Keratinocyte (primary cell): ENCODE measurements around the gene C5orf22.

Source experiments
- CTCF ChIP-seq, 3 experiments: IDR thresholded peaks in 1 of 3; conservative IDR thresholded peaks in 1 of 3; optimal IDR thresholded peaks in 1 of 3; 2 replicates in 2 of 3; 3 replicates in 1 of 3; pipeline versions ENCODE3 to v1.5.1; 2011; ENCODE audit warnings: low read length in 3 of 3, mild to moderate bottlenecking in 3 of 3, moderate library complexity in 2 of 3, control low read depth in 1 of 3, inconsistent platforms in 1 of 3; ENCODE audit not compliant: insufficient read depth in 2 of 3; ENCODE audit errors: extremely low read depth in 1 of 3
- EZH2 ChIP-seq: IDR thresholded peaks from one replicate; pipeline ENCODE4 v1.6.1; 2012; ENCODE audit warnings: inconsistent platforms, mild to moderate bottlenecking, low read length, moderate library complexity

DNA sequence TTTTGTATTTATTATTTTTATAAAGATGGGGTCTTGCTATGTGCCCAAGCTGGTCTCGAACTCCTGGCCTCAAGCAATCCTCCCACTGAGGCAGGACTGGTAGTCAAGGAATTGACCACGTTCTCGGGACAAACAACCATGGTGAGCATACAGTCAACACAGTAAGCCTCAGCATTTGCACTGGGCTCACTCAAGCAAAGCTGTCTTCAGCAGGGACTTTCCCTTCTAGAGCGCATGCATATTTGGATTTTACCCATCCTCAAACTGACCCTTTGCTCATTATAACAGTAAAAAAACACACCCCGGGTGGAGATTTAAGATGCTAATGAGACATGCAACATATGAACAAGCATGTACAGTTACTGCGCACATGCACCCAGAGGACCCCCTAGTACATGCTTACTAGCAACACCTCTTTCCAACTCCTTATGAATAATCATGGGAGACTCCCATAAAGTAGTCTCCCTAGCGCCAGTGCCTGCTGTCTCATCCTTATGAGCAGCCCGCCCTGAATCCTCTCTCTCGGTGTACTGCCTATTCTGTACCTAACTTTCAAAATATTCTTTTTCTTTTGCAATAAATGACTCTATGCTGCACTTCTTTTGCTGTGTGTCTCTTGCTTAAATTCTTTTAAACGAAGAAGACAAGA lies 41.5 kb downstream of the C5orf22 start:
- TF ChIP-seq CTCF (optimal IDR thresholded peaks at IDR 0.05 in 1 of 3, IDR thresholded peaks at IDR 0.05 in 1 of 3, conservative IDR thresholded peaks at IDR 0.05 in 1 of 3; ENCODE audit: extremely low read depth in 1 of 3, insufficient read depth in 2 of 3, low read length in 3 of 3) (no peak), EZH2 (no peak)
